ENCODE results near the gene TRIM39. TPM values are rescaled to one million over a fixed set of nuclear protein-coding genes. Genes with fewer than 3 reads are reported as not detected.
A peak's percentile ranks its signal among the peaks of the same experiment; 100 is the strongest.

TRIM39 gene
- total RNA-seq, 2 donors from 2014 or later: 9.2 to 12.2 TPM

- no peak for DNase-seq (ENCODE audit: low spot score)
- peak overlapping the region; percentile 92 to 95 for H3K27ac ChIP-seq
- no peak for TF ChIP-seq CTCF (IDR thresholded peaks at IDR 0.05)
Observed at GRCh38 chr6:30325150-30325872, 1.4 kb upstream of the TRIM39 start.

GRCh38 chr6:30325873-30326525, 728 bp upstream of the TRIM39 start:
- H3K36me3 ChIP-seq: peaks cover 15% of the 10 kb centered on the region
- peak overlapping the region; percentile 92 to 95 for H3K27ac ChIP-seq
- no peak for TF ChIP-seq CTCF (IDR thresholded peaks at IDR 0.05)
- no peaks in the 10 kb centered on the region for H3K27me3 ChIP-seq
- no peaks in the 10 kb centered on the region for H3K9me3 ChIP-seq
- peak overlapping the region; percentile 61 to 72 for H3K4me3 ChIP-seq
- no peak for DNase-seq (ENCODE audit: low spot score)
- peaks cover 0 to 44% of the 10 kb centered on the region in 2 donors for H3K4me1 ChIP-seq

More at GRCh38 chr6:30325150-30325872, 1.4 kb upstream of the TRIM39 start:
- Histone ChIP-seq H3K9me3 (no peaks in the 10 kb centered on the region), H3K4me3 (peak overlapping the region; percentile 61 to 72), H3K4me1 (peaks cover 0 to 44% of the 10 kb centered on the region in 2 donors), H3K36me3 (peaks cover 9% of the 10 kb centered on the region), H3K27me3 (no peaks in the 10 kb centered on the region)

- no peak for DNase-seq (ENCODE audit: low spot score)
- no peaks in the 10 kb centered on the region for H3K9me3 ChIP-seq
- peak overlapping the region; percentile 61 to 72 for H3K4me3 ChIP-seq
- H3K27ac ChIP-seq: peak overlapping the region; percentile 92 to 95
- no peak for TF ChIP-seq CTCF (IDR thresholded peaks at IDR 0.05)
- no peaks in the 10 kb centered on the region for H3K27me3 ChIP-seq
- H3K4me1 ChIP-seq: peaks cover 0 to 34% of the 10 kb centered on the region in 2 donors
- peaks cover 17% of the 10 kb centered on the region for H3K36me3 ChIP-seq
Observed at GRCh38 chr6:30327232-30327746, 562 bp downstream of the TRIM39 start.

- H3K36me3 ChIP-seq: peaks cover 17% of the 10 kb centered on the region
- no peak overlapping the region for H3K4me3 ChIP-seq
- no peak for TF ChIP-seq CTCF (IDR thresholded peaks at IDR 0.05)
- H3K27me3 ChIP-seq: no peaks in the 10 kb centered on the region
- H3K9me3 ChIP-seq: no peaks in the 10 kb centered on the region
- H3K27ac ChIP-seq: no peak overlapping the region
- no peak for DNase-seq (ENCODE audit: low spot score)
- H3K4me1 ChIP-seq: peaks cover 0 to 31% of the 10 kb centered on the region in 2 donors
Observed at GRCh38 chr6:30328397-30328796, 1.7 kb downstream of the TRIM39 start.

GRCh38 chr6:30329331-30329730, 2.6 kb downstream of the TRIM39 start:
- no peak for TF ChIP-seq CTCF (IDR thresholded peaks at IDR 0.05)
- H3K4me1 ChIP-seq: peaks cover 0 to 24% of the 10 kb centered on the region in 2 donors
- H3K27me3 ChIP-seq: no peaks in the 10 kb centered on the region
- DNase-seq (ENCODE audit: low spot score): no peak
- H3K36me3 ChIP-seq: peaks cover 17% of the 10 kb centered on the region
- no peaks in the 10 kb centered on the region for H3K9me3 ChIP-seq
- H3K4me3 ChIP-seq: no peak overlapping the region
- no peak overlapping the region for H3K27ac ChIP-seq

All from right atrium auricular region (tissue), 2 donors.